HEK293 (cell line): ENCODE results near the gene CLSTN1.

ENCODE experiments used
- GLIS2 ChIP-seq: fragments of 450-650 bp; formaldehyde crosslinking; IDR thresholded peaks from 2 replicates; pipeline ENCODE4 v1.5.1; 2016; ENCODE audit warnings: missing biosample characterization, missing genetic modification characterization
- HOXD13 ChIP-seq: sonication (generic); formaldehyde crosslinking; IDR thresholded peaks from 2 replicates; pipeline ENCODE4 v1.8.0; 2022; ENCODE audit warnings: missing genetic modification reagents, borderline replicate concordance
- KLF1 ChIP-seq: fragments of 450-650 bp; formaldehyde crosslinking; IDR thresholded peaks from 2 replicates; pipeline ENCODE4 v1.5.1; 2016; ENCODE audit warnings: missing biosample characterization, missing genetic modification characterization
- SP3 ChIP-seq: fragments of 450-650 bp; formaldehyde crosslinking; IDR thresholded peaks from 2 replicates; pipeline ENCODE4 v1.5.1; 2016; ENCODE audit warnings: missing biosample characterization, missing genetic modification characterization
- SP7 ChIP-seq: fragments of 450-650 bp; formaldehyde crosslinking; IDR thresholded peaks from 2 replicates; pipeline ENCODE4 v1.5.1; 2016; ENCODE audit warnings: missing biosample characterization, missing genetic modification characterization
- ZBTB20 ChIP-seq: fragments of 450-650 bp; formaldehyde crosslinking; IDR thresholded peaks from 2 replicates; pipeline ENCODE4 v1.5.1; 2016; ENCODE audit warnings: missing biosample characterization, missing genetic modification characterization
- ZBTB48 ChIP-seq: fragments of 450-650 bp; formaldehyde crosslinking; IDR thresholded peaks from 2 replicates; pipeline ENCODE4 v1.5.1; 2016; ENCODE audit warnings: missing biosample characterization, missing genetic modification characterization
- ZBTB7A ChIP-seq: fragments of 450-650 bp; formaldehyde crosslinking; IDR thresholded peaks from 2 replicates; pipeline ENCODE4 v1.5.1; 2016; ENCODE audit warnings: low read depth, missing biosample characterization, missing genetic modification characterization
- ZBTB8A ChIP-seq: fragments of 450-650 bp; formaldehyde crosslinking; IDR thresholded peaks from 2 replicates; pipeline ENCODE4 v1.5.1; 2016; ENCODE audit warnings: missing biosample characterization, missing genetic modification characterization
- ZNF274 ChIP-seq, 2 experiments: fragments of 200-500 bp in 1 of 2; fragments of 450-650 bp in 1 of 2; sonication (Bioruptor generic) in 1 of 2; formaldehyde crosslinking in 1 of 2; IDR thresholded peaks; 2 replicates each; pipeline versions ENCODE4 v1.5.1 to v1.6.1; 2014 to 2016; ENCODE audit warnings: borderline replicate concordance in 1 of 2, inconsistent platforms in 1 of 2, low read length in 1 of 2, missing biosample characterization in 1 of 2, missing genetic modification characterization in 1 of 2
- ZNF394 ChIP-seq: fragments of 450-650 bp; formaldehyde crosslinking; IDR thresholded peaks from 2 replicates; pipeline ENCODE4 v1.5.1; 2016; ENCODE audit warnings: missing biosample characterization, missing genetic modification characterization, mild to moderate bottlenecking, moderate library complexity, borderline replicate concordance
- ZNF423 ChIP-seq: fragments of 450-650 bp; formaldehyde crosslinking; IDR thresholded peaks from 2 replicates; pipeline ENCODE4 v1.5.1; 2016; ENCODE audit warnings: missing biosample characterization, missing genetic modification characterization
- ZNF426 ChIP-seq: fragments of 450-650 bp; formaldehyde crosslinking; IDR thresholded peaks from 2 replicates; pipeline ENCODE4 v1.5.1; 2017; ENCODE audit warnings: missing biosample characterization, missing genetic modification characterization, mild to moderate bottlenecking, inconsistent platforms, moderate library complexity
- ZNF433 ChIP-seq: fragments of 450-650 bp; formaldehyde crosslinking; IDR thresholded peaks from 2 replicates; pipeline ENCODE4 v1.5.1; 2016; ENCODE audit warnings: missing biosample characterization, missing genetic modification characterization, low read depth
- ZNF501 ChIP-seq: fragments of 450-650 bp; formaldehyde crosslinking; IDR thresholded peaks from 2 replicates; pipeline ENCODE4 v1.5.1; 2016; ENCODE audit warnings: missing biosample characterization, missing genetic modification characterization
- ZNF544 ChIP-seq: fragments of 450-650 bp; formaldehyde crosslinking; IDR thresholded peaks from 2 replicates; pipeline ENCODE4 v1.5.0; 2017; ENCODE audit warnings: missing biosample characterization, missing genetic modification characterization
- ZNF548 ChIP-seq: fragments of 450-650 bp; formaldehyde crosslinking; IDR thresholded peaks from 2 replicates; pipeline ENCODE4 v1.5.1; 2016; ENCODE audit warnings: missing biosample characterization, missing genetic modification characterization
- ZNF600 ChIP-seq: fragments of 450-650 bp; formaldehyde crosslinking; IDR thresholded peaks from 2 replicates; pipeline ENCODE4 v1.5.1; 2016; ENCODE audit warnings: missing biosample characterization, missing genetic modification characterization
- ZNF76 ChIP-seq: fragments of 450-650 bp; formaldehyde crosslinking; IDR thresholded peaks from 2 replicates; pipeline ENCODE4; 2016; ENCODE audit warnings: low read depth, missing biosample characterization, missing genetic modification characterization, borderline replicate concordance
- TF ChIP-seq, protein P1 (sequence below): fragments of 450-650 bp; formaldehyde crosslinking; IDR thresholded peaks from 2 replicates; pipeline ENCODE4 v1.5.1; 2016; ENCODE audit warnings: missing biosample characterization, missing genetic modification characterization, borderline replicate concordance
- TF ChIP-seq, protein P2 (sequence below): fragments of 450-650 bp; formaldehyde crosslinking; optimal IDR thresholded peaks from 2 replicates; pipeline ENCODE3; 2016; ENCODE audit warnings: missing biosample characterization, mild to moderate bottlenecking, missing genetic modification characterization
- TF ChIP-seq, protein P3 (sequence below): fragments of 450-650 bp; formaldehyde crosslinking; IDR thresholded peaks from 2 replicates; pipeline ENCODE4 v1.5.1; 2016; ENCODE audit warnings: missing biosample characterization, missing genetic modification characterization
- TF ChIP-seq, protein P4 (sequence below): fragments of 450-650 bp; formaldehyde crosslinking; IDR thresholded peaks from 2 replicates; pipeline ENCODE4 v1.5.1; 2016; ENCODE audit warnings: missing biosample characterization, missing genetic modification characterization
- TF ChIP-seq, protein P5 (sequence below): fragments of 450-650 bp; formaldehyde crosslinking; IDR thresholded peaks from 2 replicates; pipeline ENCODE4 v1.5.1; 2016; ENCODE audit warnings: missing biosample characterization, missing genetic modification characterization
- TF ChIP-seq, protein P6 (sequence below): fragments of 450-650 bp; formaldehyde crosslinking; IDR thresholded peaks from 2 replicates; pipeline ENCODE4 v1.5.1; 2016; ENCODE audit warnings: missing biosample characterization, missing genetic modification characterization

Gene CLSTN1

DNA sequence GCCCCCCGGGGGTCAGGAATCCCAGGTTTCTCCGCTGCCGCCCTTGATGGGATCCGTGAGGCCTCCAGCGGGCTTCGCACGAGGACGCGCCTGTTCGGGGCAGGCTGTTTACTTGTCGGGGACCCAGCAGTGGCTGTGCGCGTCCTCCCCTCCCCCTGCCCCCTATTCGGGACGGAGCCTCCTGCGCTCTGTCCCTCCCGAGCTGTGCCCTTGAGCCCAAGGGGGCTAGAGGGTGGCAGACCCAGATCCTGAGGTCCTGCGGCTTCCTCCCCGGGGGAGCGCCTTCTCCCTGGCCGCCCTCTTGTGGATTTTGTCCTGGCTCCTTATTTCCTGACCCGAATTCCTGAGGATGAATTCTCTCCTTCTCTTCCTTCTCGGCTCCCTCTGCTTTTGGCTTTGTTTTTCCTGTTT lies 133.8 kb downstream of the CLSTN1 start (continued):
- TF ChIP-seq, protein P1, sequence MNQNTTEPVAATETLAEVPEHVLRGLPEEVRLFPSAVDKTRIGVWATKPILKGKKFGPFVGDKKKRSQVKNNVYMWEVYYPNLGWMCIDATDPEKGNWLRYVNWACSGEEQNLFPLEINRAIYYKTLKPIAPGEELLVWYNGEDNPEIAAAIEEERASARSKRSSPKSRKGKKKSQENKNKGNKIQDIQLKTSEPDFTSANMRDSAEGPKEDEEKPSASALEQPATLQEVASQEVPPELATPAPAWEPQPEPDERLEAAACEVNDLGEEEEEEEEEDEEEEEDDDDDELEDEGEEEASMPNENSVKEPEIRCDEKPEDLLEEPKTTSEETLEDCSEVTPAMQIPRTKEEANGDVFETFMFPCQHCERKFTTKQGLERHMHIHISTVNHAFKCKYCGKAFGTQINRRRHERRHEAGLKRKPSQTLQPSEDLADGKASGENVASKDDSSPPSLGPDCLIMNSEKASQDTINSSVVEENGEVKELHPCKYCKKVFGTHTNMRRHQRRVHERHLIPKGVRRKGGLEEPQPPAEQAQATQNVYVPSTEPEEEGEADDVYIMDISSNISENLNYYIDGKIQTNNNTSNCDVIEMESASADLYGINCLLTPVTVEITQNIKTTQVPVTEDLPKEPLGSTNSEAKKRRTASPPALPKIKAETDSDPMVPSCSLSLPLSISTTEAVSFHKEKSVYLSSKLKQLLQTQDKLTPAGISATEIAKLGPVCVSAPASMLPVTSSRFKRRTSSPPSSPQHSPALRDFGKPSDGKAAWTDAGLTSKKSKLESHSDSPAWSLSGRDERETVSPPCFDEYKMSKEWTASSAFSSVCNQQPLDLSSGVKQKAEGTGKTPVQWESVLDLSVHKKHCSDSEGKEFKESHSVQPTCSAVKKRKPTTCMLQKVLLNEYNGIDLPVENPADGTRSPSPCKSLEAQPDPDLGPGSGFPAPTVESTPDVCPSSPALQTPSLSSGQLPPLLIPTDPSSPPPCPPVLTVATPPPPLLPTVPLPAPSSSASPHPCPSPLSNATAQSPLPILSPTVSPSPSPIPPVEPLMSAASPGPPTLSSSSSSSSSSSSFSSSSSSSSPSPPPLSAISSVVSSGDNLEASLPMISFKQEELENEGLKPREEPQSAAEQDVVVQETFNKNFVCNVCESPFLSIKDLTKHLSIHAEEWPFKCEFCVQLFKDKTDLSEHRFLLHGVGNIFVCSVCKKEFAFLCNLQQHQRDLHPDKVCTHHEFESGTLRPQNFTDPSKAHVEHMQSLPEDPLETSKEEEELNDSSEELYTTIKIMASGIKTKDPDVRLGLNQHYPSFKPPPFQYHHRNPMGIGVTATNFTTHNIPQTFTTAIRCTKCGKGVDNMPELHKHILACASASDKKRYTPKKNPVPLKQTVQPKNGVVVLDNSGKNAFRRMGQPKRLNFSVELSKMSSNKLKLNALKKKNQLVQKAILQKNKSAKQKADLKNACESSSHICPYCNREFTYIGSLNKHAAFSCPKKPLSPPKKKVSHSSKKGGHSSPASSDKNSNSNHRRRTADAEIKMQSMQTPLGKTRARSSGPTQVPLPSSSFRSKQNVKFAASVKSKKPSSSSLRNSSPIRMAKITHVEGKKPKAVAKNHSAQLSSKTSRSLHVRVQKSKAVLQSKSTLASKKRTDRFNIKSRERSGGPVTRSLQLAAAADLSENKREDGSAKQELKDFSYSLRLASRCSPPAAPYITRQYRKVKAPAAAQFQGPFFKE (tag by site-specific recombination), result no peak
- TF ChIP-seq HOXD13 (CRISPR knock-in tag) (no peak), ZBTB7A (tag by site-specific recombination) (0 out of 2 replicates have a peak, but pooled peaks have one; percentile 12), SP3 (tag by site-specific recombination) (no peak), ZBTB8A (peak; percentile 57; the same call in 1 of the 2 replicates), ZNF544 (no peak), ZNF433 (tag by site-specific recombination) (no peak), ZNF76 (peak; percentile 21; the same call in 1 of the 2 replicates), KLF1 (tag by site-specific recombination) (0 out of 2 replicates have a peak, but pooled peaks have one; percentile 16), ZNF274 (IDR thresholded peaks at IDR 0.05; ENCODE audit: low read length) (no peak), ZNF274 (tag by site-specific recombination; IDR thresholded peaks at IDR 0.05; ENCODE audit: borderline replicate concordance) (no peak), ZNF501 (tag by site-specific recombination) (no peak), SP7 (tag by site-specific recombination) (peak; percentile 45; the same call in 1 of the 2 replicates), ZNF548 (no peak), GLIS2 (tag by site-specific recombination) (peak; percentile 84), ZNF394 (tag by site-specific recombination) (no peak), ZNF423 (peak; percentile 53; the same call in 1 of the 2 replicates), ZNF426 (no peak), ZBTB48 (peak; percentile 28; the same call in 1 of the 2 replicates), ZNF600 (tag by site-specific recombination) (peak; percentile 46; the same call in 1 of the 2 replicates), ZBTB20 (tag by site-specific recombination) (peak; percentile 26; the same call in 1 of the 2 replicates)
- TF ChIP-seq, protein P2, sequence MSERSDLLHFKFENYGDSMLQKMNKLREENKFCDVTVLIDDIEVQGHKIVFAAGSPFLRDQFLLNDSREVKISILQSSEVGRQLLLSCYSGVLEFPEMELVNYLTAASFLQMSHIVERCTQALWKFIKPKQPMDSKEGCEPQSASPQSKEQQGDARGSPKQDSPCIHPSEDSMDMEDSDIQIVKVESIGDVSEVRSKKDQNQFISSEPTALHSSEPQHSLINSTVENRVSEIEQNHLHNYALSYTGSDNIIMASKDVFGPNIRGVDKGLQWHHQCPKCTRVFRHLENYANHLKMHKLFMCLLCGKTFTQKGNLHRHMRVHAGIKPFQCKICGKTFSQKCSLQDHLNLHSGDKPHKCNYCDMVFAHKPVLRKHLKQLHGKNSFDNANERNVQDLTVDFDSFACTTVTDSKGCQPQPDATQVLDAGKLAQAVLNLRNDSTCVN (tag by site-specific recombination), result peak; percentile 44
- TF ChIP-seq, protein P3, sequence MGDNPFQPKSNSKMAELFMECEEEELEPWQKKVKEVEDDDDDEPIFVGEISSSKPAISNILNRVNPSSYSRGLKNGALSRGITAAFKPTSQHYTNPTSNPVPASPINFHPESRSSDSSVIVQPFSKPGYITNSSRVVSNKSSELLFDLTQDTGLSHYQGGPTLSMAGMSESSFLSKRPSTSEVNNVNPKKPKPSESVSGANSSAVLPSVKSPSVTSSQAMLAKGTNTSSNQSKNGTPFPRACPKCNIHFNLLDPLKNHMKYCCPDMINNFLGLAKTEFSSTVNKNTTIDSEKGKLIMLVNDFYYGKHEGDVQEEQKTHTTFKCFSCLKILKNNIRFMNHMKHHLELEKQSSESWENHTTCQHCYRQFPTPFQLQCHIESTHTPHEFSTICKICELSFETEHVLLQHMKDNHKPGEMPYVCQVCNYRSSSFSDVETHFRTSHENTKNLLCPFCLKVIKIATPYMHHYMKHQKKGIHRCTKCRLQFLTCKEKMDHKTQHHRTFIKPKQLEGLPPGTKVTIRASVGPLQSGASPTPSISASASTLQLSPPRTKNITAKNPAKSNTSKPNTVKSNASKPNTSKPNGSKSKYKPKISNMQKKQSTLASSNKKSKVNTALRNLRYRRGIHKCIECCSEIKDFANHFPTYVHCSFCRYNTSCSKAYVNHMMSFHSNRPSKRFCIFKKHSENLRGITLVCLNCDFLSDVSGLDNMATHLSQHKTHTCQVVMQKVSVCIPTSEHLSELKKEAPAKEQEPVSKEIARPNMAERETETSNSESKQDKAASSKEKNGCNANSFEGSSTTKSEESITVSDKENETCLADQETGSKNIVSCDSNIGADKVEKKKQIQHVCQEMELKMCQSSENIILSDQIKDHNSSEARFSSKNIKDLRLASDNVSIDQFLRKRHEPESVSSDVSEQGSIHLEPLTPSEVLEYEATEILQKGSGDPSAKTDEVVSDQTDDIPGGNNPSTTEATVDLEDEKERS (tag by site-specific recombination), result no peak
- TF ChIP-seq, protein P4, sequence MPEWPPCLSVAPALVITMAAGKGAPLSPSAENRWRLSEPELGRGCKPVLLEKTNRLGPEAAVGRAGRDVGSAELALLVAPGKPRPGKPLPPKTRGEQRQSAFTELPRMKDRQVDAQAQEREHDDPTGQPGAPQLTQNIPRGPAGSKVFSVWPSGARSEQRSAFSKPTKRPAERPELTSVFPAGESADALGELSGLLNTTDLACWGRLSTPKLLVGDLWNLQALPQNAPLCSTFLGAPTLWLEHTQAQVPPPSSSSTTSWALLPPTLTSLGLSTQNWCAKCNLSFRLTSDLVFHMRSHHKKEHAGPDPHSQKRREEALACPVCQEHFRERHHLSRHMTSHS (tag by site-specific recombination), result no peak
- TF ChIP-seq, protein P5, sequence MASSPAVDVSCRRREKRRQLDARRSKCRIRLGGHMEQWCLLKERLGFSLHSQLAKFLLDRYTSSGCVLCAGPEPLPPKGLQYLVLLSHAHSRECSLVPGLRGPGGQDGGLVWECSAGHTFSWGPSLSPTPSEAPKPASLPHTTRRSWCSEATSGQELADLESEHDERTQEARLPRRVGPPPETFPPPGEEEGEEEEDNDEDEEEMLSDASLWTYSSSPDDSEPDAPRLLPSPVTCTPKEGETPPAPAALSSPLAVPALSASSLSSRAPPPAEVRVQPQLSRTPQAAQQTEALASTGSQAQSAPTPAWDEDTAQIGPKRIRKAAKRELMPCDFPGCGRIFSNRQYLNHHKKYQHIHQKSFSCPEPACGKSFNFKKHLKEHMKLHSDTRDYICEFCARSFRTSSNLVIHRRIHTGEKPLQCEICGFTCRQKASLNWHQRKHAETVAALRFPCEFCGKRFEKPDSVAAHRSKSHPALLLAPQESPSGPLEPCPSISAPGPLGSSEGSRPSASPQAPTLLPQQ (tag by site-specific recombination), result no peak
- TF ChIP-seq, protein P6, sequence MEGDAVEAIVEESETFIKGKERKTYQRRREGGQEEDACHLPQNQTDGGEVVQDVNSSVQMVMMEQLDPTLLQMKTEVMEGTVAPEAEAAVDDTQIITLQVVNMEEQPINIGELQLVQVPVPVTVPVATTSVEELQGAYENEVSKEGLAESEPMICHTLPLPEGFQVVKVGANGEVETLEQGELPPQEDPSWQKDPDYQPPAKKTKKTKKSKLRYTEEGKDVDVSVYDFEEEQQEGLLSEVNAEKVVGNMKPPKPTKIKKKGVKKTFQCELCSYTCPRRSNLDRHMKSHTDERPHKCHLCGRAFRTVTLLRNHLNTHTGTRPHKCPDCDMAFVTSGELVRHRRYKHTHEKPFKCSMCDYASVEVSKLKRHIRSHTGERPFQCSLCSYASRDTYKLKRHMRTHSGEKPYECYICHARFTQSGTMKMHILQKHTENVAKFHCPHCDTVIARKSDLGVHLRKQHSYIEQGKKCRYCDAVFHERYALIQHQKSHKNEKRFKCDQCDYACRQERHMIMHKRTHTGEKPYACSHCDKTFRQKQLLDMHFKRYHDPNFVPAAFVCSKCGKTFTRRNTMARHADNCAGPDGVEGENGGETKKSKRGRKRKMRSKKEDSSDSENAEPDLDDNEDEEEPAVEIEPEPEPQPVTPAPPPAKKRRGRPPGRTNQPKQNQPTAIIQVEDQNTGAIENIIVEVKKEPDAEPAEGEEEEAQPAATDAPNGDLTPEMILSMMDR (tag by site-specific recombination), result peak; percentile 63
